NCI-H1417 treated with DMSO at 0.1 percent for 48 hours (cell line): ENCODE results near the gene FOXG1.

ENCODE experiments used
- DNase-seq: peaks from one replicate; lab custom pipeline; 2025; lab: John Stamatoyannopoulos, UW

Gene FOXG1

GRCh38 chr14:28777471-28778137 is 11.0 kb downstream of the FOXG1 start:
- DNase-seq: no peak

GRCh38 chr14:28778138-28779117 is 11.8 kb downstream of the FOXG1 start:
- DNase-seq: no peak

GRCh38 chr14:28779456-28779855 is 12.9 kb downstream of the FOXG1 start:
- DNase-seq: no peak

GRCh38 chr14:28780843-28781820 is 14.5 kb downstream of the FOXG1 start:
- DNase-seq: no peak

- no peak for DNase-seq
Measured at GRCh38 chr14:28782301-28782700, 15.7 kb downstream of the FOXG1 start.

GRCh38 chr14:28783664-28784063 is 17.1 kb downstream of the FOXG1 start:
- no peak for DNase-seq

GRCh38 chr14:28784096-28785048 is 17.8 kb downstream of the FOXG1 start:
- no peak for DNase-seq

GRCh38 chr14:28785096-28785952 is 18.7 kb downstream of the FOXG1 start:
- DNase-seq: no peak

GRCh38 chr14:28807518-28807917 is 40.9 kb downstream of the FOXG1 start:
- DNase-seq: no peak

- DNase-seq: no peak
Measured at GRCh38 chr14:28813810-28814209, 47.2 kb downstream of the FOXG1 start.
